H1 (cell line): Measurements from ENCODE around the gene PRPF31. TPM values are rescaled to one million over a fixed set of nuclear protein-coding genes. Genes with fewer than 3 reads are reported as not detected.

Source experiments
- BACH1 ChIP-seq: IDR thresholded peaks from 2 replicates; pipeline ENCODE4 v1.6.1; 2012; ENCODE audit warnings: low read length, improper control_type of control experiment
- BCL11A ChIP-seq, 2 experiments: IDR thresholded peaks; one replicate each; pipeline ENCODE4 v1.6.1; 2011; ENCODE audit warnings: low read depth in 2 of 2, low read length in 2 of 2, mild to moderate bottlenecking in 2 of 2
- CBX8 ChIP-seq: fragments of 300-800, 300-1000 bp; sonication (generic); IDR thresholded peaks from 2 replicates; pipeline ENCODE4 v1.7.1; 2016; ENCODE audit warnings: low read depth, low read length, borderline replicate concordance
- EGR1 ChIP-seq: IDR thresholded peaks from 2 replicates; pipeline ENCODE4 v1.6.1; 2011; ENCODE audit warnings: low read depth, low read length, borderline replicate concordance
- GTF2F1 ChIP-seq: IDR thresholded peaks from 2 replicates; pipeline ENCODE4 v1.6.1; 2012; ENCODE audit warnings: low read depth, low read length, improper control_type of control experiment, borderline replicate concordance
- RBBP5 ChIP-seq: IDR thresholded peaks from 2 replicates; pipeline ENCODE4 v1.7.1; 2012; ENCODE audit warnings: low read depth, mild to moderate bottlenecking, inconsistent platforms, low read length, moderate library complexity, borderline replicate concordance
- SIX5 ChIP-seq: IDR thresholded peaks from 2 replicates; pipeline ENCODE4 v1.6.1; 2011; ENCODE audit warnings: mild to moderate bottlenecking, low read depth, low read length
- SUZ12 ChIP-seq: fragments of 200-600 bp; sonication (generic); IDR thresholded peaks from 2 replicates; pipeline ENCODE4 v1.6.1; 2012; ENCODE audit warnings: mild to moderate bottlenecking, inconsistent platforms, low read length, moderate library complexity, mixed read lengths
- ZNF274 ChIP-seq: IDR thresholded peaks from 2 replicates; pipeline ENCODE4 v1.7.0; 2012; ENCODE audit warnings: low read length, borderline replicate concordance; ENCODE audit errors: extremely low read depth
- polyA plus RNA-seq, 7 experiments: library from polyadenylated mRNA; depleted of rRNA in 3 of 7; stranded (reverse) in 5 of 7; unstranded in 2 of 7; fragments of >200 nt in 5 of 7; fragments of 200-250 nt in 2 of 7; gene quantifications; 1 replicate in 5 of 7; 2 replicates in 1 of 7; 4 replicates in 1 of 7; pipeline versions ENCODE4 v1.2.1 to v1.2.3, GENCODE V29; 2011 to 2013; ENCODE audit warnings: missing spikeins in 2 of 7, mixed read lengths in 2 of 7
- total RNA-seq: library from RNA; stranded (reverse); fragmentation: NEBNext Ultra II Directional; extraction: Animal tissue kit (Norgen Biotek cat#: 25700); gene quantifications from 2 replicates; pipeline ENCODE4 v1.2.1, GENCODE V29; 2021
- TF ChIP-seq, protein P1 (sequence below): fragments of 300-600 bp; sonication (generic); IDR thresholded peaks from 2 replicates; pipeline ENCODE4 v1.7.1; 2012; ENCODE audit warnings: low read length, moderate library complexity, mild to moderate bottlenecking, inconsistent platforms; ENCODE audit not compliant: insufficient replicate concordance

PRPF31 gene
- total and polyA plus RNA-seq, 2 of the 8 experiments (the other 6 are each of a cell fraction or from before 2014, with no cell fraction given) = 51.1 to 97.4 TPM

DNA sequence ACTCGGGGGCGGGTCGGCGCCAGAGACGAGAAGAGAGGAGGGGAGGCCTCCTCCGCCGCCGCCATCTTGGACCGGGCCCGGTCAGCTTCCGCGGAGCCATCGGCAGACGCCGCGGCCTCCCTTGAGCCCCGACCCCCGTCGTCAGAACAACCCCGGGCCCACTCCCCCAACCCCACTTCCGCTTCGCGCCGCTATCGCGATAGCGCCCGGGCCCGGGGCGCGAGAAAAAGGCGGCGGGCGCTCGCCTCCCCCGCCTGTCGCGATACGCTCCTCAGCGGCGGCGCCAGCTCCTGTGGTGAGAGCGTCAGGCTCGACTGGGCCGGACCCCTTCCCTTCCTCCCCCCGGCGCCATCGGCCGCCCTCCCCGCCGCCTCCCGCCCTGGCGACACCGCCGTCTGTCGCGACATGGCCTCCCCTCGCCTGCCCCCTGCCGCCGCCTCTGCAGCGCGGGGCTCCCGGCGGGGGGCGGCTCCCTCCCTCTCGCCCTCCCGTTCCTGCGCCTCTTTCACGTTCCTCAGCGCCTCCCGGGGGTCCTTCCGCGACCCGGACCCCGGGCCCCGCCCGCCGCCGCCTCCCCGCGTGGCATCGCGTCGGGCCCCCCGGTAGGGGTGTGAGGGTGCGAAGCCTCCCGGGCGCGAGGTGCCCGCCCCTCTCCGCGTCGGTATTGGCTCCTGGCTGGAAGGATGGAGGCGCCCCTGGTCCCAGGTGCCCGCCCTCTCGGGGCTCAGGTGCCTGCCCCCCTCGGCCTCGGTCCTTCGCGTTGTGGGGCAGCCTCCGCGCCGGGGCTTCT lies 22.3 kb downstream of the PRPF31 start, which contains the start of gene CNOT3 (continued):
- TF ChIP-seq, protein P1, sequence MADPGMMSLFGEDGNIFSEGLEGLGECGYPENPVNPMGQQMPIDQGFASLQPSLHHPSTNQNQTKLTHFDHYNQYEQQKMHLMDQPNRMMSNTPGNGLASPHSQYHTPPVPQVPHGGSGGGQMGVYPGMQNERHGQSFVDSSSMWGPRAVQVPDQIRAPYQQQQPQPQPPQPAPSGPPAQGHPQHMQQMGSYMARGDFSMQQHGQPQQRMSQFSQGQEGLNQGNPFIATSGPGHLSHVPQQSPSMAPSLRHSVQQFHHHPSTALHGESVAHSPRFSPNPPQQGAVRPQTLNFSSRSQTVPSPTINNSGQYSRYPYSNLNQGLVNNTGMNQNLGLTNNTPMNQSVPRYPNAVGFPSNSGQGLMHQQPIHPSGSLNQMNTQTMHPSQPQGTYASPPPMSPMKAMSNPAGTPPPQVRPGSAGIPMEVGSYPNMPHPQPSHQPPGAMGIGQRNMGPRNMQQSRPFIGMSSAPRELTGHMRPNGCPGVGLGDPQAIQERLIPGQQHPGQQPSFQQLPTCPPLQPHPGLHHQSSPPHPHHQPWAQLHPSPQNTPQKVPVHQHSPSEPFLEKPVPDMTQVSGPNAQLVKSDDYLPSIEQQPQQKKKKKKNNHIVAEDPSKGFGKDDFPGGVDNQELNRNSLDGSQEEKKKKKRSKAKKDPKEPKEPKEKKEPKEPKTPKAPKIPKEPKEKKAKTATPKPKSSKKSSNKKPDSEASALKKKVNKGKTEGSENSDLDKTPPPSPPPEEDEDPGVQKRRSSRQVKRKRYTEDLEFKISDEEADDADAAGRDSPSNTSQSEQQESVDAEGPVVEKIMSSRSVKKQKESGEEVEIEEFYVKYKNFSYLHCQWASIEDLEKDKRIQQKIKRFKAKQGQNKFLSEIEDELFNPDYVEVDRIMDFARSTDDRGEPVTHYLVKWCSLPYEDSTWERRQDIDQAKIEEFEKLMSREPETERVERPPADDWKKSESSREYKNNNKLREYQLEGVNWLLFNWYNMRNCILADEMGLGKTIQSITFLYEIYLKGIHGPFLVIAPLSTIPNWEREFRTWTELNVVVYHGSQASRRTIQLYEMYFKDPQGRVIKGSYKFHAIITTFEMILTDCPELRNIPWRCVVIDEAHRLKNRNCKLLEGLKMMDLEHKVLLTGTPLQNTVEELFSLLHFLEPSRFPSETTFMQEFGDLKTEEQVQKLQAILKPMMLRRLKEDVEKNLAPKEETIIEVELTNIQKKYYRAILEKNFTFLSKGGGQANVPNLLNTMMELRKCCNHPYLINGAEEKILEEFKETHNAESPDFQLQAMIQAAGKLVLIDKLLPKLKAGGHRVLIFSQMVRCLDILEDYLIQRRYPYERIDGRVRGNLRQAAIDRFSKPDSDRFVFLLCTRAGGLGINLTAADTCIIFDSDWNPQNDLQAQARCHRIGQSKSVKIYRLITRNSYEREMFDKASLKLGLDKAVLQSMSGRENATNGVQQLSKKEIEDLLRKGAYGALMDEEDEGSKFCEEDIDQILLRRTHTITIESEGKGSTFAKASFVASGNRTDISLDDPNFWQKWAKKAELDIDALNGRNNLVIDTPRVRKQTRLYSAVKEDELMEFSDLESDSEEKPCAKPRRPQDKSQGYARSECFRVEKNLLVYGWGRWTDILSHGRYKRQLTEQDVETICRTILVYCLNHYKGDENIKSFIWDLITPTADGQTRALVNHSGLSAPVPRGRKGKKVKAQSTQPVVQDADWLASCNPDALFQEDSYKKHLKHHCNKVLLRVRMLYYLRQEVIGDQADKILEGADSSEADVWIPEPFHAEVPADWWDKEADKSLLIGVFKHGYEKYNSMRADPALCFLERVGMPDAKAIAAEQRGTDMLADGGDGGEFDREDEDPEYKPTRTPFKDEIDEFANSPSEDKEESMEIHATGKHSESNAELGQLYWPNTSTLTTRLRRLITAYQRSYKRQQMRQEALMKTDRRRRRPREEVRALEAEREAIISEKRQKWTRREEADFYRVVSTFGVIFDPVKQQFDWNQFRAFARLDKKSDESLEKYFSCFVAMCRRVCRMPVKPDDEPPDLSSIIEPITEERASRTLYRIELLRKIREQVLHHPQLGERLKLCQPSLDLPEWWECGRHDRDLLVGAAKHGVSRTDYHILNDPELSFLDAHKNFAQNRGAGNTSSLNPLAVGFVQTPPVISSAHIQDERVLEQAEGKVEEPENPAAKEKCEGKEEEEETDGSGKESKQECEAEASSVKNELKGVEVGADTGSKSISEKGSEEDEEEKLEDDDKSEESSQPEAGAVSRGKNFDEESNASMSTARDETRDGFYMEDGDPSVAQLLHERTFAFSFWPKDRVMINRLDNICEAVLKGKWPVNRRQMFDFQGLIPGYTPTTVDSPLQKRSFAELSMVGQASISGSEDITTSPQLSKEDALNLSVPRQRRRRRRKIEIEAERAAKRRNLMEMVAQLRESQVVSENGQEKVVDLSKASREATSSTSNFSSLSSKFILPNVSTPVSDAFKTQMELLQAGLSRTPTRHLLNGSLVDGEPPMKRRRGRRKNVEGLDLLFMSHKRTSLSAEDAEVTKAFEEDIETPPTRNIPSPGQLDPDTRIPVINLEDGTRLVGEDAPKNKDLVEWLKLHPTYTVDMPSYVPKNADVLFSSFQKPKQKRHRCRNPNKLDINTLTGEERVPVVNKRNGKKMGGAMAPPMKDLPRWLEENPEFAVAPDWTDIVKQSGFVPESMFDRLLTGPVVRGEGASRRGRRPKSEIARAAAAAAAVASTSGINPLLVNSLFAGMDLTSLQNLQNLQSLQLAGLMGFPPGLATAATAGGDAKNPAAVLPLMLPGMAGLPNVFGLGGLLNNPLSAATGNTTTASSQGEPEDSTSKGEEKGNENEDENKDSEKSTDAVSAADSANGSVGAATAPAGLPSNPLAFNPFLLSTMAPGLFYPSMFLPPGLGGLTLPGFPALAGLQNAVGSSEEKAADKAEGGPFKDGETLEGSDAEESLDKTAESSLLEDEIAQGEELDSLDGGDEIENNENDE = no peak
- TF ChIP-seq GTF2F1 = no peak
- no peak for TF ChIP-seq BCL11A (IDR thresholded peaks at IDR 0.05; ENCODE audit: low read depth in 2 of 2, low read length in 2 of 2)
- no peak for TF ChIP-seq CBX8
- TF ChIP-seq EGR1 = no peak
- TF ChIP-seq ZNF274 = no peak
- peak; percentile 98 for TF ChIP-seq BACH1
- TF ChIP-seq RBBP5 = no peak
- no peak for TF ChIP-seq SIX5
- TF ChIP-seq SUZ12 = no peak
